Measurements from ENCODE around the gene EFL1. TPM values are rescaled to one million over a fixed set of nuclear protein-coding genes. Genes with fewer than 3 reads are reported as not detected.

EFL1 gene
- total and polyA plus RNA-seq, 8 donors = 2.3 to 9.7 (median 7.3) TPM

DNA sequence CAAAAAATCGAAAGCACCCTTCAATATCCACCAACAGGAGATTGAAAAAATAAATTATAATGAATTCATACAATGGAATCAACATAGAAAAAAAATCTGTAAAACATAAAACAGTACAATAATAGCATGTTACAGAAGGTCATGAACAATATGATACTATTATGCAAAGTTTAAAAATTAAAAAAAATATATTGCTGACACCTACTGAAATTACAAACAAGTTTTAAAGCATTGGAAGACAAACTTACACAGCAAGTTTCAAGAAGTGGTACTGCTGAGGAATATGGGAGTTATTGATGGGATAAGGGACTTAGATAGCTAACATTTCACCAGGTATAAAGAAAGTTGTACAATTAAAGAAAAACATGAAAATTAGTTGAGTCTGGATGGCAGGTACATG is 89.4 kb downstream of the EFL1 start:
- Histone ChIP-seq H3K4me1 (no peaks in the 10 kb centered on the region), H3K27ac (no peak overlapping the region), H3K4me3 (no peak overlapping the region), H3K36me3 (no peaks in the 10 kb centered on the region), H3K27me3 (no peaks in the 10 kb centered on the region), H3K9me3 (no peaks in the 10 kb centered on the region)
- ATAC-seq (no peak), DNase-seq (no peak), FAIRE-seq (no peak)
- 88 to 92% methylated on average over 1 of the region's 1 CpG for WGBS, 2 donors
- intact Hi-C loops (cut with DNase I) = no loop called here
- TF ChIP-seq, protein P1, sequence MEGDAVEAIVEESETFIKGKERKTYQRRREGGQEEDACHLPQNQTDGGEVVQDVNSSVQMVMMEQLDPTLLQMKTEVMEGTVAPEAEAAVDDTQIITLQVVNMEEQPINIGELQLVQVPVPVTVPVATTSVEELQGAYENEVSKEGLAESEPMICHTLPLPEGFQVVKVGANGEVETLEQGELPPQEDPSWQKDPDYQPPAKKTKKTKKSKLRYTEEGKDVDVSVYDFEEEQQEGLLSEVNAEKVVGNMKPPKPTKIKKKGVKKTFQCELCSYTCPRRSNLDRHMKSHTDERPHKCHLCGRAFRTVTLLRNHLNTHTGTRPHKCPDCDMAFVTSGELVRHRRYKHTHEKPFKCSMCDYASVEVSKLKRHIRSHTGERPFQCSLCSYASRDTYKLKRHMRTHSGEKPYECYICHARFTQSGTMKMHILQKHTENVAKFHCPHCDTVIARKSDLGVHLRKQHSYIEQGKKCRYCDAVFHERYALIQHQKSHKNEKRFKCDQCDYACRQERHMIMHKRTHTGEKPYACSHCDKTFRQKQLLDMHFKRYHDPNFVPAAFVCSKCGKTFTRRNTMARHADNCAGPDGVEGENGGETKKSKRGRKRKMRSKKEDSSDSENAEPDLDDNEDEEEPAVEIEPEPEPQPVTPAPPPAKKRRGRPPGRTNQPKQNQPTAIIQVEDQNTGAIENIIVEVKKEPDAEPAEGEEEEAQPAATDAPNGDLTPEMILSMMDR (IDR thresholded peaks at IDR 0.05) = no peak

DNA sequence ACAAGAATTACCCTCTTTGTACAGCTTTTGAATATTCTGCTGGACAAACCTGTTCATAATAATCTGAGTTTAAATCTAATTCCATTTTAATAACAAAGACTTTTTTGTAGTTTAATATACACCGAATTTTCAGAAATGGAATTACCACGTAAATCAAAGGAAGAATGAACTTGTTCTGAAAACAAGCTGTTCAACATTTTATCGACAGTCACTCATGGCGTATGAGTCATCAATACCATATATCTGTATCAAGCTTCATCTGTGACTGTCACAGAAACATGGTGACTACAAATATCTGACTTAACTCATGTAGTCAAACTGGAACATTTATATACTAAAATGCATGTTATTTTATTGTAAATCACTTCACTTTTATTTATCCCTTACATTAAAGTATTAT is 90.0 kb downstream of the EFL1 start:
- DNase-seq (no peak), FAIRE-seq (no peak), ATAC-seq (no peak)
- H3K27me3 ChIP-seq = no peaks in the 10 kb centered on the region
- no peak overlapping the region for H3K27ac ChIP-seq
- 91 to 97% methylated on average over 4 of the region's 4 CpGs for WGBS, 2 donors
- no peaks in the 10 kb centered on the region for H3K9me3 ChIP-seq
- H3K4me1 ChIP-seq = no peaks in the 10 kb centered on the region
- TF ChIP-seq, protein P1 (IDR thresholded peaks at IDR 0.05) = no peak
- H3K4me3 ChIP-seq = no peak overlapping the region
- intact Hi-C loops (cut with DNase I) = no loop called here
- no peaks in the 10 kb centered on the region for H3K36me3 ChIP-seq

DNA sequence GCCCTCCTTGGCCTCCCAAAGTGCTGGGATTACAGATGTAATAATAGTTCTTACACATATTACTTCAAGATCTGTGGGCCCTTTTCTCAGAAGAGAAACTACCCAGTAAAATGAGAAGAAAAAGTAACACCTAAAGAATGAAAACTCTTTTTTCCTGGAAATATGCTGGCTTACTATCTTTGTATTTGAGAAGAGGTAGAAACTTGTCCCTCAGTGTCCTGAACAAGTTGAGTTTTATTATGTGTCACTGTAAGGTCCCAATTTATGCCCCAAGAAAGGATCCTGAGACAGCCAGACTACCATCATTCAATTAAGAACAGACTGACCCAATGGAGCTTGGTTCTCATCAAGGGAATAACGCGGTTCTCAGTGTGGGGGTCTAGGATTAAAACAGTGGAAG is 93.8 kb downstream of the EFL1 start:
- 98 to 100% methylated on average over 2 of the region's 2 CpGs for WGBS, 2 donors
- DNase-seq (no peak), FAIRE-seq (no peak), ATAC-seq (no peak)
- H3K9me3 ChIP-seq = no peaks in the 10 kb centered on the region
- no peaks in the 10 kb centered on the region for H3K4me1 ChIP-seq
- TF ChIP-seq, protein P1 (IDR thresholded peaks at IDR 0.05) = no peak
- H3K27me3 ChIP-seq = no peaks in the 10 kb centered on the region
- intact Hi-C loops (cut with DNase I) = no loop called here
- no peaks in the 10 kb centered on the region for H3K36me3 ChIP-seq
- H3K4me3 ChIP-seq = no peak overlapping the region
- H3K27ac ChIP-seq = no peak overlapping the region

DNA sequence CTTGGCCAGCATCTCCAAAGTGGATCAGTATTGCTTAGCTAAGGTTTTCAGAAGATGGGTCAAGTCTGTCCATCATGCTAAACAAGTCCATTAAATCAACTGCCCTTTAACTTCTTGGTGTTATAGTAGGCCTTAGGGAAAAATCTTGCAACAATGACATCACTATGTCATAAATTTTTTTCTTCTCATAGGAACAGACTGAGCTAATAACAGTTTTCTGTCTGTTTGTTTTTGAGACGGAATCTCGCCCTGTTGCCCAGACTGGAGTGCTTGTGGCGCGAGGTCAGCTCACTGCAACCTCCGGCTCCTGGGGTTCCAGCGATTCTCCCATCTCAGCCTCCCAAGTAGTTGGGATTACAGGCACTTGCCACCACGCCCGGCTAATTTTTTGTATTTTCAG is 94.2 kb downstream of the EFL1 start:
- Histone ChIP-seq H3K36me3 (peaks cover 0 to 4% (median 0%) of the 10 kb centered on the region in 3 donors), H3K27ac (no peak overlapping the region), H3K9me3 (no peaks in the 10 kb centered on the region), H3K4me3 (no peak overlapping the region), H3K4me1 (no peaks in the 10 kb centered on the region), H3K27me3 (no peaks in the 10 kb centered on the region)
- ATAC-seq (no peak), FAIRE-seq (no peak), DNase-seq (no peak)
- intact Hi-C loops (cut with DNase I) = no loop called here
- TF ChIP-seq, protein P1 (IDR thresholded peaks at IDR 0.05) = no peak
- WGBS, 2 donors = 97% methylated on average over 8 of the region's 8 CpGs

DNA sequence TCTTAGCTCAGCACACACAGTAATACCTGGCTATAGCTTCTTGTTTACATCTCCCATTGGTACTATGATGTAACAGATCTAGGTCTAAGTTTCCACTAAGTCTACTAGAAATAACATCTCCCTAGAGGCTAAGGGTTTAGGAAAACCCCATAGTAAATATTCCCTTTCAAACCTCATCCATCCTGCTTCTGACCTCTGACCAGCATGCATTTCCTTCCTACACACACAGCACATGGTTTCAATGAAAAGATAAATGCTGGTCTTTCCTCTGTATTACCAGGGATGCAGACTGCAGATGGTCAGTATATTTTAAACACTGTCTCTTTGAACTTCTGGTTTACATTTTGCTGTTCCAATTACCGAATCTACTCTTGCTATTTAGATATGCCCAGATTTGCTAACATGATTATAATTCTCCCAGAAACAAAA is 96.6 kb downstream of the EFL1 start:
- intact Hi-C loops (cut with DNase I) = no loop called here
- DNase-seq (no peak), ATAC-seq (no peak), FAIRE-seq (no peak)
- Histone ChIP-seq H3K27ac (no peak overlapping the region), H3K4me1 (no peaks in the 10 kb centered on the region), H3K9me3 (no peaks in the 10 kb centered on the region), H3K4me3 (no peak overlapping the region), H3K36me3 (peaks cover 0 to 10% (median 0%) of the 10 kb centered on the region in 3 donors), H3K27me3 (no peaks in the 10 kb centered on the region)
- TF ChIP-seq, protein P1 (IDR thresholded peaks at IDR 0.05) = no peak
- WGBS, 2 donors = 77 to 78% methylated on average over 1 of the region's 1 CpG
